Adrenal gland (tissue), 12 donors: ENCODE measurements around the gene DTX1. TPM values are rescaled to one million over a fixed set of nuclear protein-coding genes. Genes with fewer than 3 reads are reported as not detected.

Source experiments
- DNase-seq, 7 donors: peaks; one replicate each; pipeline ENCODE4 v3.0.0-alpha.2; 2019 to 2020
- H3K27ac ChIP-seq, 5 donors: fragments of 200-600 bp; sonication (generic) in 4 of 5; 1 replicate in 3 of 5; 2 replicates in 2 of 5; pipeline versions ENCODE4 v1.5.1 to v1.8.0; 2016 to 2020; ENCODE audit warnings: mild to moderate bottlenecking in 1 of 5
- H3K27me3 ChIP-seq: fragments of 200-600 bp; 2 replicates; pipeline ENCODE4 v1.8.0; 2021
- H3K36me3 ChIP-seq, 2 donors: fragments of 200-600 bp; replicated peaks in 1 of 2; 1 replicate in 1 of 2; 2 replicates in 1 of 2; pipeline versions ENCODE4 v1.5.1 to v1.8.0; 2018 to 2022
- H3K4me1 ChIP-seq, 2 donors: fragments of 200-600 bp; replicated peaks in 1 of 2; 1 replicate in 1 of 2; 2 replicates in 1 of 2; pipeline versions ENCODE4 v1.5.1 to v1.8.0; 2018 to 2021
- H3K4me3 ChIP-seq, 4 donors: fragments of 200-600 bp; sonication (generic) in 3 of 4; one replicate each; pipeline ENCODE4 v1.5.1; 2016 to 2018
- H3K9me3 ChIP-seq, 3 donors: fragments of 200-600 bp; sonication (generic) in 1 of 3; replicated peaks in 1 of 3; 1 replicate in 2 of 3; 2 replicates in 1 of 3; pipeline versions ENCODE4 v1.5.1 to v1.8.0; 2016 to 2021
- CTCF ChIP-seq, 6 experiments: fragments of 450-650 bp in 4 of 6; fragments of 200-600 bp in 2 of 6; sonication (generic) in 1 of 6; IDR thresholded peaks; 1 replicate in 5 of 6; 2 replicates in 1 of 6; pipeline versions ENCODE4 v1.5.1 to v1.8.0; 2016 to 2021; ENCODE audit warnings: antibody characterized with exemption in 6 of 6, mild to moderate bottlenecking in 2 of 6, moderate library complexity in 1 of 6
- POLR2A ChIP-seq, 2 donors: fragments of 450-650 bp; IDR thresholded peaks; one replicate each; pipeline ENCODE4 v1.6.1; 2017; ENCODE audit warnings: antibody characterized with exemption in 2 of 2, mild to moderate bottlenecking in 2 of 2, moderate library complexity in 1 of 2
- WGBS, 4 donors: extraction: QIAGEN DNeasy Blood & Tissue Kit in 2 of 4; methylation state at CpG; one replicate each; pipeline versions ENCODE4 v1.1.5 to v1.1.7; 2013 to 2017; 5-methylcytosine and 5-hydroxymethylcytosine counted together
- intact Hi-C, 2 donors: fragments of 100-400 bp; cut with DNase I; formaldehyde crosslinking; loops; one replicate each; pipeline versions ENCODE4 v1.14.1 to v1.15.0; 2022 to 2023
- polyA plus RNA-seq, 3 donors: library from polyadenylated mRNA; stranded (reverse); fragments of 200-250 nt in 2 of 3; fragments of 350-450 nt in 1 of 3; fragmentation: Illumina TruSeq in 1 of 3; extraction: RNeasy Lipid Tissue Mini Kit (QIAGEN cat#74804) in 1 of 3; gene quantifications; one replicate each; pipeline ENCODE4 v1.2.3, GENCODE V29; 2013 to 2014
- total RNA-seq, 9 donors: library from RNA; depleted of rRNA in 4 of 9; stranded (reverse); fragments of >200 nt in 4 of 9; fragments of 120-200 nt in 1 of 9; fragmentation: NEBNext Ultra II Directional in 1 of 9; extraction: Animal tissue kit (Norgen Biotek cat#: 25700) in 1 of 9; gene quantifications; one replicate each; pipeline versions ENCODE4 v1.1.0 to v1.2.4, GENCODE V29; 2013 to 2023
- donor health status: healthy with polysubstance abuse.
- donor health status: Bipolar disorder and iron deficiency.
- donor health status: DM: yes; HTN: yes; CAD: no.
- donor health status: DM: no; HTN: no; CAD: no.
- donor health status: DM: no; HTN: no; CAD: no.
- donor health status: DM: yes; HTN: yes; CAD: no.

DTX1 gene
- total and polyA plus RNA-seq, 12 donors, result 1.3 to 20.0 (median 6.9) TPM

- intact Hi-C loops, result no loop called here
- WGBS, 4 donors, result 58 to 72% (median 66%) methylated on average over 8 to 9 of the region's 9 CpGs
- DNase-seq, result no peak
- TF ChIP-seq CTCF (IDR thresholded peaks at IDR 0.05) (no peak), POLR2A (IDR thresholded peaks at IDR 0.05) (no peak)
- Histone ChIP-seq H3K4me3 (no peak overlapping the region), H3K9me3 (no peaks in the 10 kb centered on the region), H3K4me1 (no peaks in the 10 kb centered on the region), H3K27ac (no peak overlapping the region), H3K27me3 (no peaks in the 10 kb centered on the region), H3K36me3 (no peaks in the 10 kb centered on the region)
Observed at GRCh38 chr12:113014565-113014964, 42.0 kb upstream of the DTX1 start.

DNA sequence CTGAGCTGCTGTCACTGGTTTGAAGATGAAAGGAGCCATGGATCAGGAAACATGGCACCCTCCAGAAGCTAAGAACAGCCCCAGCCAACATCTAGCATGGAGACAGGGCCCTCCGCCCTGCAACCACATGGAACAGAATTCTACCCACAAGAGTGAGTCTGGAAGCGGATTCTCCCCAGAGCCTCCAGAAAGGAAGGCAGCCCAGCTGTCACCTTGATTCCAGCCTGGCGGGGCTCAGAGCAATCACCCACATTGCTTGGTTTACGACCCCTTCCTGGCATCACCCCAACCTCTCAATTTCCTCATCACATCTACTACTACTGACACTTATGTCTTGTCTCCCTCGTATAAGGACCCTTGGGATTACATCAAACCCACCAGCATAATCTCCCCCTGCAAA lies 39.7 kb upstream of the DTX1 start:
- Histone ChIP-seq H3K27me3 (no peaks in the 10 kb centered on the region), H3K4me1 (no peaks in the 10 kb centered on the region), H3K9me3 (no peaks in the 10 kb centered on the region), H3K4me3 (no peak overlapping the region), H3K27ac (no peak overlapping the region), H3K36me3 (no peaks in the 10 kb centered on the region)
- no peak for TF ChIP-seq CTCF (IDR thresholded peaks at IDR 0.05)
- no peak for TF ChIP-seq POLR2A (IDR thresholded peaks at IDR 0.05)
- intact Hi-C loops, result no loop called here
- WGBS, 4 donors, result 84 to 88% (median 87%) methylated on average over 5 of the region's 5 CpGs
- DNase-seq, result no peak

DNA sequence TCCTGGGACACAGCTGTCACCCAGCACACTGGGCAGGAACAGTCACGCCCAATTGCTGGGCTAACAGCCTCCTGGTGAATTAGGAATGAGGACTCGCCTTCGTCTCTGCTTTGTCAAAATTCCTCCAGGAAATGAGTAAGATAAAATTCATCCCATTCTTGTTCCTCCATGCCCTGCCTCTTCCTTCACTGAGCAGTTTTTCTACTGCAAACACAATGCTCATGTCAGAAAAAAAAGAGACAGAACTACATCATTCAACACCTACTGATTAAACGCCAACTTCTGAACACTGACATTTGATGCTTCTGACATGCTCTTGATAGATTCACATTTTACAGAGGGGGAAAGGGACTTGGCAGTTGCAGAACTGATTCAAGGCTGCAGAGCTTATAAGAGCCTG lies 37.5 kb upstream of the DTX1 start:
- no peak for TF ChIP-seq POLR2A (IDR thresholded peaks at IDR 0.05)
- TF ChIP-seq CTCF (IDR thresholded peaks at IDR 0.05), result no peak
- no peaks in the 10 kb centered on the region for H3K36me3 ChIP-seq
- no peak overlapping the region for H3K4me3 ChIP-seq
- no peak overlapping the region for H3K27ac ChIP-seq
- intact Hi-C loops, result no loop called here
- H3K27me3 ChIP-seq, result no peaks in the 10 kb centered on the region
- WGBS, 4 donors, result 37 to 50% (median 42%) methylated on average over 4 of the region's 4 CpGs
- no peak for DNase-seq
- no peaks in the 10 kb centered on the region for H3K4me1 ChIP-seq
- H3K9me3 ChIP-seq, result no peaks in the 10 kb centered on the region

DNA sequence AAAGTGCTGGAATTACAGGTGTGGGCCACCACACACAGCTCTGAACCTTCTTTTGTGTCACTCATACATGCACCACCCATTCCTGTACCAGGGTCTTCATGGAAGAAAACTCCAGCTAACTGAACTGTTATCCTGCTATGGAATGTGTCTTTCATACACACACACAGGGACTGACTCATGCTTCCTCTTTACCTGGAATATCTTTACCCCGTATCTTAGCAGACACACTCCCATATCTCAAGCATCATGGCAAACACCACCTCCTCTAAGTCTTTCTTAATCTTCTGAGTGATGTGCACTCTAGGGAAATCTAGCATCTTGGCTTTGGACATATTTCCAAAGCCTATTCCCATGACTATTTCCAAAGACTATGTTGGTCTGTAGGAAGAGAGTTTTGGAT lies 35.0 kb upstream of the DTX1 start:
- intact Hi-C loops, result no loop called here
- WGBS, 4 donors, result 67 to 96% (median 80%) methylated on average over 1 of the region's 1 CpG
- H3K36me3 ChIP-seq, result no peaks in the 10 kb centered on the region
- no peak overlapping the region for H3K27ac ChIP-seq
- H3K9me3 ChIP-seq, result no peaks in the 10 kb centered on the region
- H3K27me3 ChIP-seq, result no peaks in the 10 kb centered on the region
- DNase-seq, result no peak
- no peak for TF ChIP-seq CTCF (IDR thresholded peaks at IDR 0.05)
- no peak for TF ChIP-seq POLR2A (IDR thresholded peaks at IDR 0.05)
- no peaks in the 10 kb centered on the region for H3K4me1 ChIP-seq
- H3K4me3 ChIP-seq, result no peak overlapping the region
